Ectodermal cell (in vitro differentiated cells): Measurements from ENCODE around the gene GARIN5B.
"Not testable (repeated sequence)": the region's sequence is repeated elsewhere in the genome, so short reads cannot be mapped to it uniquely, and the experiment has no call there.

Experiments used
- H3K27ac ChIP-seq: 2 replicates; pipeline ENCODE4 v1.7.0; 2013; ENCODE audit warnings: mild to moderate bottlenecking, low read depth, low read length; ENCODE audit not compliant: insufficient read depth, poor library complexity, severe bottlenecking
- H3K27me3 ChIP-seq: 2 replicates; pipeline ENCODE4 v1.7.0; 2013; ENCODE audit warnings: mild to moderate bottlenecking, low read length; ENCODE audit not compliant: insufficient read depth, control insufficient read depth, poor library complexity, severe bottlenecking
- H3K36me3 ChIP-seq: one replicate; pipeline ENCODE4 v1.7.0; 2013; ENCODE audit warnings: low read length; ENCODE audit not compliant: control insufficient read depth, insufficient read depth
- H3K4me1 ChIP-seq: one replicate; pipeline ENCODE4 v1.7.0; 2013; ENCODE audit warnings: low read length; ENCODE audit not compliant: control insufficient read depth, insufficient read depth
- H3K4me3 ChIP-seq: 2 replicates; pipeline ENCODE4 v1.7.0; 2013; ENCODE audit warnings: low read depth, low read length, control low read depth; ENCODE audit not compliant: insufficient read depth
- H3K9me3 ChIP-seq: 2 replicates; pipeline ENCODE4 v1.7.0; 2013; ENCODE audit warnings: mild to moderate bottlenecking, low read length, moderate library complexity; ENCODE audit not compliant: control insufficient read depth
- WGBS, 2 experiments: methylation state at CpG; one replicate each; pipeline ENCODE4 v1.1.7; 2013; ENCODE audit warnings: missing lambda C conversion rate in 2 of 2; 5-methylcytosine and 5-hydroxymethylcytosine counted together

GARIN5B gene

DNA sequence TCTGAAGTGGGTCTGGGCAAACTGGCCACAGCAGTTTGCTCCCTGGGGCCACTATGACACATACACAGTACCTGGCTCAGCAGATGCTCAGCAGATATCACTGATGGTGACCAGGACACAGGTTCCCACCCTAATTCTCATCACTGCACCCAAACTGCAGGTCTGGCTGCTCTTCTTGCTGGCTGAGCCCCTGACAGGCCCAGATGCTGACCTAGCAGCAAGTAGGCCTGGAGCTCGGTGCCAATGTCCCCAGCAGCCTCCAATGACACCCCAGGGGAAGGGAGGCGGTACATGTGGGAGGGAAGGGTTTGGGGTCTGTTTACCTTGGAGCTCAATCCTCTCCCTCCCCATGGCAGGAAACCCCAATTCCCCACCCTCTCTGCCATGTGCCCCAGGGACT is 39.4 kb upstream of the GARIN5B start:
- H3K27me3 ChIP-seq, result no peaks in the 10 kb centered on the region
- peaks cover 22% of the 10 kb centered on the region for H3K4me1 ChIP-seq
- H3K4me3 ChIP-seq, result no peak overlapping the region
- 97 to 100% methylated on average over 1 to 2 of the region's 2 CpGs for WGBS, 2 experiments
- H3K36me3 ChIP-seq, result peaks cover 37% of the 10 kb centered on the region
- H3K27ac ChIP-seq, result no peak overlapping the region
- no peaks in the 10 kb centered on the region for H3K9me3 ChIP-seq

DNA sequence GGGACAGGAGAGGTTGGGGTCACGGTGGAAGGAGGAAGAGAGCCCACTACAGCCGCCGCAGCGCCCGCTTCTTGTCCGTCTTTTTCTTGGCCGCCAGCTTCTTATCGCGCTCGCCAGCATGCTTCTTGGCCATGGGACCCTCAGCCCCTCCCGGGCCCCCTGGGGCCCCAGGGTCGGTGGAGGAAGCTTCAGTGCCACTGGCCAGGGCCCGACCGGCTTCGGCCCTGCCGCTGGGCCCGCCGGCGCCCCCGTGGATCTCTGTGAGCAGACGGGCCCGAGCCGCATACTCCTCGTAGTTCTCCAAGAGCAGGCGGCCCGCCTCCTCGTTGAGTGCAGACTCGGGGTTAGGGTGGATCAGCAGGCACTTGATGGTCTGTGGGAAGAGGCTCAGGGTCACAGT is 38.3 kb upstream of the GARIN5B start:
- 91 to 96% methylated on average over 16 to 21 of the region's 28 CpGs for WGBS, 2 experiments
- Histone ChIP-seq H3K36me3 (peaks cover 36% of the 10 kb centered on the region), H3K4me1 (peaks cover 16% of the 10 kb centered on the region)
- not testable (repeated sequence) for H3K27me3 ChIP-seq, H3K4me3 ChIP-seq, H3K27ac ChIP-seq, H3K9me3 ChIP-seq

GRCh38 chr19:55400281-55401087 is 37.4 kb upstream of the GARIN5B start:
- no peaks in the 10 kb centered on the region for H3K27me3 ChIP-seq
- no peak overlapping the region for H3K27ac ChIP-seq
- no peaks in the 10 kb centered on the region for H3K9me3 ChIP-seq
- peaks cover 7% of the 10 kb centered on the region for H3K4me1 ChIP-seq
- H3K4me3 ChIP-seq, result no peak overlapping the region
- H3K36me3 ChIP-seq, result peaks cover 27% of the 10 kb centered on the region
- WGBS, 2 experiments, result 94 to 95% methylated on average over 14 of the region's 14 CpGs

- no peaks in the 10 kb centered on the region for H3K9me3 ChIP-seq
- WGBS, 2 experiments, result 91 to 95% methylated on average over 12 of the region's 12 CpGs
These were observed 35.3 kb upstream of the GARIN5B start for GRCh38 chr19:55398200-55398925.

GRCh38 chr19:55392820-55393761 is 30.0 kb upstream of the GARIN5B start:
- Histone ChIP-seq H3K9me3 (no peaks in the 10 kb centered on the region), H3K27me3 (no peaks in the 10 kb centered on the region), H3K4me3 (no peak overlapping the region), H3K36me3 (peaks cover 20% of the 10 kb centered on the region), H3K4me1 (peaks cover 30% of the 10 kb centered on the region), H3K27ac (no peak overlapping the region)
- 28% methylated on average over 18 of the region's 18 CpGs for WGBS, 2 experiments

More at GRCh38 chr19:55398200-55398925, 35.3 kb upstream of the GARIN5B start:
- Histone ChIP-seq H3K27me3 (no peaks in the 10 kb centered on the region), H3K4me3 (no peak overlapping the region), H3K36me3 (peaks cover 20% of the 10 kb centered on the region), H3K27ac (no peak overlapping the region), H3K4me1 (peaks cover 4% of the 10 kb centered on the region)

- Histone ChIP-seq H3K9me3 (no peaks in the 10 kb centered on the region), H3K27me3 (no peaks in the 10 kb centered on the region), H3K4me3 (no peak overlapping the region), H3K27ac (peak overlapping the region; percentile 36), H3K4me1 (peaks cover 41% of the 10 kb centered on the region), H3K36me3 (peaks cover 31% of the 10 kb centered on the region)
- WGBS, 2 experiments, result 46 to 49% methylated on average over 18 of the region's 18 CpGs
These were observed 28.9 kb upstream of the GARIN5B start for GRCh38 chr19:55391702-55392615.

DNA sequence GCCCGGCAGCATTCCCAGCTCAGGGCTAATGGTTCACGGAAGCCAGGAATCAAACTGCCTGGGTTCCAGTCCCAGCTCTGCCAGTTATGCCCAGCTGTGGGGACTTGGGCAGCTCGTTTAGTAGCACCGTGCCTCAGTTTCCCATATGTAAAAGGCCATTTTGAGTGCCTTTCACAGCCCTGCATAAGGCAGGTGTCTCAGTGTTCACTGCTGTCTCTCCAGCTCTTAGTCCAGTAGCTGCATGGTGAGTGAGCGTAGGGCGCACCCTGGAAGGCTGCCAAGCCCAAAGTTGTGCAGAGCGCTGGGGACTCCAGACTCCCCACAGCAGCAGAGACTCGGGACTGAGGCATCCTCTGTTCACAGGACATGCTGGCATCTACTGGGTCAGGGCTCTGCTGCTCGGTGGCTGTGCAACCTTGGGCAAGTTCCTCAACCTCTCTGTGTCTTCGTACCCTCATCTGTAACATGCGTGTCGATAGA is 28.2 kb upstream of the GARIN5B start:
- WGBS, 2 experiments, result 90 to 92% methylated on average over 12 of the region's 12 CpGs
- no peak overlapping the region for H3K4me3 ChIP-seq
- no peaks in the 10 kb centered on the region for H3K9me3 ChIP-seq
- peaks cover 32% of the 10 kb centered on the region for H3K36me3 ChIP-seq
- H3K27me3 ChIP-seq, result no peaks in the 10 kb centered on the region
- H3K27ac ChIP-seq, result no peak overlapping the region
- peaks cover 46% of the 10 kb centered on the region for H3K4me1 ChIP-seq

- no peaks in the 10 kb centered on the region for H3K27me3 ChIP-seq
- no peak overlapping the region for H3K4me3 ChIP-seq
- 65 to 69% methylated on average over 7 of the region's 7 CpGs for WGBS, 2 experiments
- no peaks in the 10 kb centered on the region for H3K9me3 ChIP-seq
- H3K4me1 ChIP-seq, result peaks cover 46% of the 10 kb centered on the region
- no peak overlapping the region for H3K27ac ChIP-seq
- H3K36me3 ChIP-seq, result peaks cover 32% of the 10 kb centered on the region
These were observed 27.4 kb upstream of the GARIN5B start for GRCh38 chr19:55390461-55390880.
